Measurements from ENCODE around the gene SPPL3.

The SPPL3 gene

GRCh38 chr12:120744922-120745493 lies 159.2 kb downstream of the SPPL3 start:
- ATAC-seq: no peak
- TF ChIP-seq ZFP3 (CRISPR knock-in tag; IDR thresholded peaks at IDR 0.05) (no peak), OSR1 (CRISPR knock-in tag; IDR thresholded peaks at IDR 0.05) (no peak), TCF4 (CRISPR knock-in tag; IDR thresholded peaks at IDR 0.05; ENCODE audit: borderline replicate concordance) (no peak), PATZ1 (CRISPR knock-in tag; IDR thresholded peaks at IDR 0.05; ENCODE audit: borderline replicate concordance) (no peak), ESRRG (CRISPR knock-in tag; IDR thresholded peaks at IDR 0.05) (no peak), CREB5 (CRISPR knock-in tag; IDR thresholded peaks at IDR 0.05; ENCODE audit: low read depth) (no peak), RARB (CRISPR knock-in tag; IDR thresholded peaks at IDR 0.05) (no peak), PPARA (CRISPR knock-in tag; IDR thresholded peaks at IDR 0.05; ENCODE audit: borderline replicate concordance) (no peak), TSHZ2 (CRISPR knock-in tag; IDR thresholded peaks at IDR 0.05) (no peak), ZFP30 (CRISPR knock-in tag; IDR thresholded peaks at IDR 0.05) (no peak), ARNTL (CRISPR knock-in tag; IDR thresholded peaks at IDR 0.05; ENCODE audit: borderline replicate concordance, low read depth) (no peak), ZNF8 (CRISPR knock-in tag; IDR thresholded peaks at IDR 0.05) (no peak), ZNF70 (CRISPR knock-in tag; IDR thresholded peaks at IDR 0.05) (no peak), SNAI2 (CRISPR knock-in tag; IDR thresholded peaks at IDR 0.05) (no peak), BACH2 (CRISPR knock-in tag; IDR thresholded peaks at IDR 0.05; ENCODE audit: borderline replicate concordance) (no peak), CSDC2 (CRISPR knock-in tag; IDR thresholded peaks at IDR 0.05) (no peak), ZC3H10 (CRISPR knock-in tag; IDR thresholded peaks at IDR 0.05) (no peak), POU6F1 (CRISPR knock-in tag; IDR thresholded peaks at IDR 0.05; ENCODE audit: borderline replicate concordance, low read depth) (no peak), ZNF565 (CRISPR knock-in tag; conservative IDR thresholded peaks at IDR 0.05; ENCODE audit: low read depth) (no peak), ISL1 (CRISPR knock-in tag; IDR thresholded peaks at IDR 0.05) (no peak)

GRCh38 chr12:120741476-120742421 lies 162.4 kb downstream of the SPPL3 start:
- no peak for TF ChIP-seq CREB5 (CRISPR knock-in tag; IDR thresholded peaks at IDR 0.05; ENCODE audit: low read depth)
- no peak for TF ChIP-seq POU6F1 (CRISPR knock-in tag; IDR thresholded peaks at IDR 0.05; ENCODE audit: borderline replicate concordance, low read depth)
- no peak for TF ChIP-seq TSHZ2 (CRISPR knock-in tag; IDR thresholded peaks at IDR 0.05)
- TF ChIP-seq GLIS3 (CRISPR knock-in tag; IDR thresholded peaks at IDR 0.05): no peak
- no peak for TF ChIP-seq ISL1 (CRISPR knock-in tag; IDR thresholded peaks at IDR 0.05)
- no peak for TF ChIP-seq ZNF8 (CRISPR knock-in tag; IDR thresholded peaks at IDR 0.05)
- no peak for TF ChIP-seq ZNF70 (CRISPR knock-in tag; IDR thresholded peaks at IDR 0.05)
- no peak for TF ChIP-seq SNAI2 (CRISPR knock-in tag; IDR thresholded peaks at IDR 0.05)
- no peak for TF ChIP-seq BACH2 (CRISPR knock-in tag; IDR thresholded peaks at IDR 0.05; ENCODE audit: borderline replicate concordance)
- TF ChIP-seq CSDC2 (CRISPR knock-in tag; IDR thresholded peaks at IDR 0.05): no peak
- TF ChIP-seq ZFP3 (CRISPR knock-in tag; IDR thresholded peaks at IDR 0.05): no peak
- no peak for TF ChIP-seq ZC3H10 (CRISPR knock-in tag; IDR thresholded peaks at IDR 0.05)
- TF ChIP-seq RARB (CRISPR knock-in tag; IDR thresholded peaks at IDR 0.05): no peak
- no peak for TF ChIP-seq TCF4 (CRISPR knock-in tag; IDR thresholded peaks at IDR 0.05; ENCODE audit: borderline replicate concordance)
- no peak for TF ChIP-seq ARNTL (CRISPR knock-in tag; IDR thresholded peaks at IDR 0.05; ENCODE audit: borderline replicate concordance, low read depth)
- no peak for TF ChIP-seq OSR1 (CRISPR knock-in tag; IDR thresholded peaks at IDR 0.05)
- ATAC-seq: no peak

Data from SK-N-SH treated with all-trans-retinoic acid at 6 μM for 48 hours (cell line).